ENCODE results near the gene CDC42BPG. TPM values are rescaled to one million over a fixed set of nuclear protein-coding genes. Genes with fewer than 3 reads are reported as not detected.

The CDC42BPG gene
- total and polyA plus RNA-seq, 9 donors = 0.35 to 9.5 (median 3.2) TPM

GRCh38 chr11:64878223-64878493, 33.7 kb upstream of the CDC42BPG start:
- H3K4me1 ChIP-seq (ENCODE audit: insufficient read depth) = peaks cover 12% of the 10 kb centered on the region

GRCh38 chr11:64877390-64878222, 33.2 kb upstream of the CDC42BPG start:
- Histone ChIP-seq H3K4me3 (peak overlapping the region; percentile 59), H3K36me3 (no peaks in the 10 kb centered on the region), H3K9me3 (no peaks in the 10 kb centered on the region), H3K27ac (peak overlapping the region in 1 of 2 donors; percentile 49), H3K27me3 (no peaks in the 10 kb centered on the region), H3K4me1 (ENCODE audit: insufficient read depth) (peaks cover 12% of the 10 kb centered on the region)
- DNase-seq = peak in 2 of 5 donors; percentile 47 to 64
- 0 to 1% (median 1%) methylated on average over 41 of the region's 41 CpGs for WGBS, 3 donors
- TF ChIP-seq POLR2A (IDR thresholded peaks at IDR 0.05) (no peak), CTCF (IDR thresholded peaks at IDR 0.05) (no peak), EP300 (IDR thresholded peaks at IDR 0.05) (no peak)
- intact Hi-C loops (cut with DNase I) = no loop called here

More at GRCh38 chr11:64878223-64878493, 33.7 kb upstream of the CDC42BPG start:
- Histone ChIP-seq H3K27me3 (no peaks in the 10 kb centered on the region), H3K4me3 (peak overlapping the region; percentile 59), H3K9me3 (no peaks in the 10 kb centered on the region), H3K36me3 (no peaks in the 10 kb centered on the region), H3K27ac (peak overlapping the region in 1 of 2 donors; percentile 49)
- TF ChIP-seq CTCF (IDR thresholded peaks at IDR 0.05) = no peak
- TF ChIP-seq EP300 (IDR thresholded peaks at IDR 0.05) = no peak
- TF ChIP-seq POLR2A (IDR thresholded peaks at IDR 0.05) = no peak
- WGBS, 3 donors = 0 to 1% (median 0%) methylated on average over 14 to 21 of the region's 21 CpGs
- intact Hi-C loops (cut with DNase I) = no loop called here
- no peak for DNase-seq

- no peaks in the 10 kb centered on the region for H3K36me3 ChIP-seq
- peak overlapping the region; percentile 59 for H3K4me3 ChIP-seq
- H3K4me1 ChIP-seq (ENCODE audit: insufficient read depth) = peaks cover 12% of the 10 kb centered on the region
- no peaks in the 10 kb centered on the region for H3K27me3 ChIP-seq
- TF ChIP-seq CTCF (IDR thresholded peaks at IDR 0.05) (no peak), EP300 (IDR thresholded peaks at IDR 0.05) (no peak)
- intact Hi-C loops (cut with DNase I) = no loop called here
- DNase-seq = no peak
- 4 to 17% (median 11%) methylated on average over 14 of the region's 14 CpGs for WGBS, 3 donors
- no peaks in the 10 kb centered on the region for H3K9me3 ChIP-seq
- peak overlapping the region in 1 of 2 donors; percentile 17 for H3K27ac ChIP-seq
These were observed 32.4 kb upstream of the CDC42BPG start for GRCh38 chr11:64876835-64877341.

GRCh38 chr11:64876229-64876750, 31.8 kb upstream of the CDC42BPG start:
- no peaks in the 10 kb centered on the region for H3K27me3 ChIP-seq
- H3K9me3 ChIP-seq = no peaks in the 10 kb centered on the region
- 50 to 64% (median 64%) methylated on average over 11 of the region's 11 CpGs for WGBS, 3 donors
- no peak for TF ChIP-seq POLR2A (IDR thresholded peaks at IDR 0.05)
- no peak for TF ChIP-seq CTCF (IDR thresholded peaks at IDR 0.05)
- TF ChIP-seq EP300 (IDR thresholded peaks at IDR 0.05) = no peak
- intact Hi-C loops (cut with DNase I) = no loop called here
- peaks cover 12% of the 10 kb centered on the region for H3K4me1 ChIP-seq (ENCODE audit: insufficient read depth)
- DNase-seq = no peak
- H3K4me3 ChIP-seq = peak overlapping the region; percentile 59
- H3K27ac ChIP-seq = peak overlapping the region in 1 of 2 donors; percentile 17
- no peaks in the 10 kb centered on the region for H3K36me3 ChIP-seq
